H1 (cell line): ENCODE measurements around the gene CORO2B. TPM values are rescaled to one million over a fixed set of nuclear protein-coding genes. Genes with fewer than 3 reads are reported as not detected.

Source experiments
- ATF2 ChIP-seq: IDR thresholded peaks from 2 replicates; pipeline ENCODE4 v1.6.1; 2012; ENCODE audit warnings: low read length, inconsistent platforms
- CHD7 ChIP-seq: fragments of 300-600 bp; sonication (generic); IDR thresholded peaks from 2 replicates; pipeline ENCODE4 v1.7.1; 2012; ENCODE audit warnings: low read length, moderate library complexity, mild to moderate bottlenecking, inconsistent platforms; ENCODE audit not compliant: insufficient replicate concordance
- EP300 ChIP-seq, 2 experiments: IDR thresholded peaks; 1 replicate in 1 of 2; 2 replicates in 1 of 2; pipeline ENCODE4 v1.6.1; 2011 to 2012; ENCODE audit warnings: low read depth in 2 of 2, low read length in 2 of 2, mild to moderate bottlenecking in 2 of 2, borderline replicate concordance in 1 of 2, inconsistent platforms in 1 of 2, moderate library complexity in 1 of 2
- HDAC2 ChIP-seq, 2 experiments: fragments of 300-600 bp in 1 of 2; sonication (generic) in 1 of 2; IDR thresholded peaks; 2 replicates each; pipeline ENCODE4 v1.6.1; 2011 to 2012; ENCODE audit warnings: low read depth in 2 of 2, low read length in 2 of 2, mild to moderate bottlenecking in 2 of 2, moderate library complexity in 2 of 2, borderline replicate concordance in 1 of 2, inconsistent platforms in 1 of 2
- POLR2AphosphoS5 ChIP-seq: IDR thresholded peaks from 2 replicates; pipeline ENCODE4 v1.6.1; 2011; ENCODE audit warnings: low read depth, low read length
- RNF2 ChIP-seq: fragments of 200-900, 300-1000 bp; sonication (generic); IDR thresholded peaks from 2 replicates; pipeline ENCODE4 v1.7.1; 2016; ENCODE audit warnings: borderline replicate concordance, low read depth, mild to moderate bottlenecking, antibody characterized with exemption, low read length; ENCODE audit not compliant: poor library complexity, severe bottlenecking; ENCODE audit errors: missing control alignments
- TBP ChIP-seq: IDR thresholded peaks from 2 replicates; pipeline ENCODE4 v1.6.1; 2011; ENCODE audit warnings: low read depth, low read length, improper control_type of control experiment
- polyA plus RNA-seq, 7 experiments: library from polyadenylated mRNA; depleted of rRNA in 3 of 7; stranded (reverse) in 5 of 7; unstranded in 2 of 7; fragments of >200 nt in 5 of 7; fragments of 200-250 nt in 2 of 7; gene quantifications; 1 replicate in 5 of 7; 2 replicates in 1 of 7; 4 replicates in 1 of 7; pipeline versions ENCODE4 v1.2.1 to v1.2.3, GENCODE V29; 2011 to 2013; ENCODE audit warnings: missing spikeins in 2 of 7, mixed read lengths in 2 of 7
- total RNA-seq: library from RNA; stranded (reverse); fragmentation: NEBNext Ultra II Directional; extraction: Animal tissue kit (Norgen Biotek cat#: 25700); gene quantifications from 2 replicates; pipeline ENCODE4 v1.2.1, GENCODE V29; 2021

CORO2B gene
- total and polyA plus RNA-seq, 2 of the 8 experiments (the other 6 are each of a cell fraction or from before 2014, with no cell fraction given) = 3.4 to 6.7 TPM

GRCh38 chr15:68658641-68659358 is 80.0 kb downstream of the CORO2B start (continued):
- TF ChIP-seq CHD7 = no peak
- TF ChIP-seq TBP = no peak
- TF ChIP-seq ATF2 = no peak
- no peak for TF ChIP-seq POLR2AphosphoS5
- TF ChIP-seq HDAC2 (IDR thresholded peaks at IDR 0.05; ENCODE audit: borderline replicate concordance in 1 of 2, low read depth in 2 of 2, low read length in 2 of 2) = no peak
- no peak for TF ChIP-seq RNF2
- TF ChIP-seq EP300 (IDR thresholded peaks at IDR 0.05; ENCODE audit: borderline replicate concordance in 1 of 2, low read depth in 2 of 2, low read length in 2 of 2) = no peak
